ENCODE data around the gene SNX10. TPM values are rescaled to one million over a fixed set of nuclear protein-coding genes. Genes with fewer than 3 reads are reported as not detected.

Gene SNX10
- polyA plus RNA-seq, 3 donors, result 68.0 to 250 (median 219) TPM

GRCh38 chr7:26348234-26348851 lies 56.7 kb downstream of the SNX10 start:
- Histone ChIP-seq H3K27ac (ENCODE audit: low read depth in 1 of 2, low read length in 2 of 2) (no peak overlapping the region), H4K20me1 (ENCODE audit: insufficient read depth, low read length) (peaks cover 78% of the 10 kb centered on the region), H3K4me2 (replicated peaks; ENCODE audit: extremely low read depth, low read length, poor library complexity, severe bottlenecking) (no peak overlapping the region), H3K4me1 (ENCODE audit: control insufficient read depth in 1 of 2, insufficient read depth in 2 of 2, low read length in 2 of 2) (peaks cover 4 to 18% of the 10 kb centered on the region in 2 donors), H2AFZ (ENCODE audit: insufficient read depth, low read depth, low read length, poor library complexity, severe bottlenecking) (no peak overlapping the region), H3K36me3 (replicated peaks in 1 of 2; ENCODE audit: control insufficient read depth in 1 of 2, insufficient read depth in 2 of 2, low read length in 2 of 2) (peaks cover 66 to 99% of the 10 kb centered on the region in 2 donors), H3K9me3 (replicated peaks in 1 of 2; ENCODE audit: control insufficient read depth in 1 of 2, insufficient read depth in 1 of 2, low read length in 2 of 2) (no peaks in the 10 kb centered on the region), H3K9ac (ENCODE audit: insufficient read depth, low read length, poor library complexity, severe bottlenecking) (no peak overlapping the region), H3K27me3 (ENCODE audit: control insufficient read depth in 2 of 2, insufficient read depth in 2 of 2, low read length in 2 of 2) (no peaks in the 10 kb centered on the region), H3K4me3 (replicated peaks in 1 of 3; ENCODE audit: low read depth in 2 of 3, low read length in 3 of 3) (no peak overlapping the region), H3K79me2 (ENCODE audit: insufficient read depth, low read length) (peaks cover 40% of the 10 kb centered on the region)
- intact Hi-C loops (cut with micrococcal nuclease), result no loop called here
- Mint-ChIP-seq H3K4me3 (no peak overlapping the region), H3K27me3 (ENCODE audit: low read depth in 3 of 3) (no peaks in the 10 kb centered on the region), H3K9me3 (no peaks in the 10 kb centered on the region), H3K27ac (peak overlapping the region in 6 of 7 donors; percentile 16 to 64 (median 44)), H3K36me3 (peaks cover 79 to 96% of the 10 kb centered on the region in 2 donors), H3K4me1 (peaks cover 19% of the 10 kb centered on the region)
- 87% methylated on average over 8 of the region's 10 CpGs for WGBS (ENCODE audit: insufficient coverage)
- no peak for TF ChIP-seq CTCF (IDR thresholded peaks at IDR 0.05)
- DNase-seq, result no peak

- no peak overlapping the region for H3K9ac ChIP-seq (ENCODE audit: insufficient read depth, low read length, poor library complexity, severe bottlenecking)
- Mint-ChIP-seq H3K27me3 (ENCODE audit: low read depth in 3 of 3) (no peaks in the 10 kb centered on the region), H3K27ac (peak overlapping the region in 2 of 7 donors; percentile 23 to 30), H3K4me1 (peaks cover 18% of the 10 kb centered on the region), H3K36me3 (peaks cover 80 to 95% of the 10 kb centered on the region in 2 donors), H3K9me3 (no peaks in the 10 kb centered on the region), H3K4me3 (no peak overlapping the region)
- H3K36me3 ChIP-seq (replicated peaks in 1 of 2; ENCODE audit: control insufficient read depth in 1 of 2, insufficient read depth in 2 of 2, low read length in 2 of 2), result peaks cover 72 to 99% of the 10 kb centered on the region in 2 donors
- peak overlapping the region in 1 of 2 donors; percentile 51 for H3K27ac ChIP-seq (ENCODE audit: low read depth in 1 of 2, low read length in 2 of 2)
- H3K27me3 ChIP-seq (ENCODE audit: control insufficient read depth in 2 of 2, insufficient read depth in 2 of 2, low read length in 2 of 2), result no peaks in the 10 kb centered on the region
- no CpG with 5 or more reads among the region's 6 CpGs for WGBS (ENCODE audit: insufficient coverage)
- peaks cover 75% of the 10 kb centered on the region for H4K20me1 ChIP-seq (ENCODE audit: insufficient read depth, low read length)
- no peak for TF ChIP-seq CTCF (IDR thresholded peaks at IDR 0.05)
- intact Hi-C loops (cut with micrococcal nuclease), result no loop called here
- no peak overlapping the region for H3K4me3 ChIP-seq (replicated peaks in 1 of 3; ENCODE audit: low read depth in 2 of 3, low read length in 3 of 3)
- H3K4me1 ChIP-seq (ENCODE audit: control insufficient read depth in 1 of 2, insufficient read depth in 2 of 2, low read length in 2 of 2), result peaks cover 4 to 18% of the 10 kb centered on the region in 2 donors
- no peak overlapping the region for H3K4me2 ChIP-seq (replicated peaks; ENCODE audit: extremely low read depth, low read length, poor library complexity, severe bottlenecking)
- H2AFZ ChIP-seq (ENCODE audit: insufficient read depth, low read depth, low read length, poor library complexity, severe bottlenecking), result no peak overlapping the region
- H3K9me3 ChIP-seq (replicated peaks in 1 of 2; ENCODE audit: control insufficient read depth in 1 of 2, insufficient read depth in 1 of 2, low read length in 2 of 2), result no peaks in the 10 kb centered on the region
- peaks cover 34% of the 10 kb centered on the region for H3K79me2 ChIP-seq (ENCODE audit: insufficient read depth, low read length)
- DNase-seq, result no peak
Measured at GRCh38 chr7:26349005-26349915, 57.6 kb downstream of the SNX10 start.
